ENCODE measurements around the gene IL26.
"Not testable (repeated sequence)": the region's sequence is repeated elsewhere in the genome, so short reads cannot be mapped to it uniquely, and the experiment has no call there.

Gene IL26

GRCh38 chr12:68240079-68240478, 14.5 kb upstream of the IL26 start:
- peak in 3 of 58 donors; percentile 4 to 7 (median 6) for DNase-seq

GRCh38 chr12:68239309-68239982, 13.8 kb upstream of the IL26 start:
- no peak for DNase-seq

- peak in 1 of 58 donors; percentile 3 for DNase-seq
Measured at GRCh38 chr12:68237619-68238018, 12.0 kb upstream of the IL26 start.

- no peak for DNase-seq
Measured at GRCh38 chr12:68237078-68237477, 11.5 kb upstream of the IL26 start.

- DNase-seq = no peak
Measured at GRCh38 chr12:68236421-68237059, 10.9 kb upstream of the IL26 start.

GRCh38 chr12:68235576-68235975, 10.0 kb upstream of the IL26 start:
- no peak for DNase-seq

- peak in 1 of 58 donors; percentile 33 for DNase-seq
Measured at GRCh38 chr12:68234140-68234539, 8.5 kb upstream of the IL26 start.

GRCh38 chr12:68233498-68233897, 7.9 kb upstream of the IL26 start:
- DNase-seq = no peak

- DNase-seq = peak in 9 of 58 donors; percentile 1 to 57 (median 22)
Measured at GRCh38 chr12:68231691-68232090, 6.1 kb upstream of the IL26 start.

- no peak for DNase-seq
Measured at GRCh38 chr12:68231229-68231628, 5.6 kb upstream of the IL26 start.

- DNase-seq = no peak
Measured at GRCh38 chr12:68229956-68230355, 4.3 kb upstream of the IL26 start.

GRCh38 chr12:68227356-68227755, 1.7 kb upstream of the IL26 start:
- no peak for DNase-seq

- DNase-seq = no peak
Measured at GRCh38 chr12:68224613-68225285, 861 bp downstream of the IL26 start.

- peak in 55 of 58 donors; percentile 4 to 86 (median 58) for DNase-seq
Measured at GRCh38 chr12:68223067-68223747, 2.4 kb downstream of the IL26 start.

GRCh38 chr12:68222326-68222725, 3.3 kb downstream of the IL26 start:
- no peak for DNase-seq

- no peak for DNase-seq
Measured at GRCh38 chr12:68221497-68221896, 4.1 kb downstream of the IL26 start.

- DNase-seq = no peak
Measured at GRCh38 chr12:68210875-68211274, 14.7 kb downstream of the IL26 start.

GRCh38 chr12:68209048-68209728, 16.4 kb downstream of the IL26 start:
- not testable (repeated sequence) for DNase-seq

- no peak for DNase-seq
Measured at GRCh38 chr12:68207276-68207675, 18.3 kb downstream of the IL26 start.

- DNase-seq = no peak
Measured at GRCh38 chr12:68206446-68206845, 19.2 kb downstream of the IL26 start.

GRCh38 chr12:68203460-68203875, 22.1 kb downstream of the IL26 start:
- DNase-seq = no peak

Data from anterior cingulate cortex (tissue), 58 donors.